Fibroblast of the aortic adventitia (primary cell): ENCODE results near the gene PPM1B. TPM values are rescaled to one million over a fixed set of nuclear protein-coding genes. Genes with fewer than 3 reads are reported as not detected.

Source experiments
- DNase-seq: peaks from one replicate; pipeline ENCODE4 v3.0.0-alpha.2; 2010; ENCODE audit warnings: low read depth
- H3K4me3 ChIP-seq: 2 replicates; pipeline ENCODE4 v1.5.1; 2011; ENCODE audit warnings: low read depth, mild to moderate bottlenecking, control low read depth, low read length, moderate library complexity
- CTCF ChIP-seq: IDR thresholded peaks from 2 replicates; pipeline ENCODE4 v1.5.1; 2011; ENCODE audit warnings: mild to moderate bottlenecking, low read length, control low read depth, inconsistent platforms; ENCODE audit not compliant: insufficient read depth
- total RNA-seq: library from RNA; depleted of rRNA; stranded (reverse); fragments of >200 nt; gene quantifications from 2 replicates; pipeline ENCODE4 v1.2.3, GENCODE V29; 2012; ENCODE audit warnings: low replicate concordance

The PPM1B gene
- total RNA-seq, 1 donor, result 30.0 TPM

GRCh38 chr2:44181648-44182047 lies 13.0 kb downstream of the PPM1B start:
- DNase-seq, result no peak
- no peak overlapping the region for H3K4me3 ChIP-seq
- TF ChIP-seq CTCF, result no peak

GRCh38 chr2:44184106-44184505 lies 15.4 kb downstream of the PPM1B start:
- H3K4me3 ChIP-seq, result no peak overlapping the region
- DNase-seq, result no peak
- no peak for TF ChIP-seq CTCF

DNA sequence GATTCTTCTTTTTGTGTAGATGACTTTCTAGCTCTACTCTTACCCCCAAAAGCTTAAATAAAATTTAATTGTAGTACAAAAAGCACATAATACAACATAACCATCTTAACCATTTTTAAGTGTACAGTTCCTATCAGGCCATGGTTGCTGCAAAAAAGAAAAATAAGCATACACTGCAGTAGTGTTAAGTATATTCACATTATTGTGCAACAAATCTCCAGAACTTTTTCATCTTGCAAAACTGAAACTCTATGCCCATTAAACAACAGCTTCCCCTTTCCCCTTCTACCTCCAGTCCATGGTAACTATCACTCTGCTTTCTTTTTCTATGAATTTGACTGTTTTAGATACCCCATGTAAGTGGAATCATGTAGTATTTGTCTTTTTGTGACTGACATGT lies 18.1 kb downstream of the PPM1B start:
- TF ChIP-seq CTCF, result no peak
- DNase-seq, result no peak
- H3K4me3 ChIP-seq, result no peak overlapping the region

GRCh38 chr2:44187251-44187650 lies 18.6 kb downstream of the PPM1B start:
- no peak for DNase-seq
- no peak overlapping the region for H3K4me3 ChIP-seq
- no peak for TF ChIP-seq CTCF

DNA sequence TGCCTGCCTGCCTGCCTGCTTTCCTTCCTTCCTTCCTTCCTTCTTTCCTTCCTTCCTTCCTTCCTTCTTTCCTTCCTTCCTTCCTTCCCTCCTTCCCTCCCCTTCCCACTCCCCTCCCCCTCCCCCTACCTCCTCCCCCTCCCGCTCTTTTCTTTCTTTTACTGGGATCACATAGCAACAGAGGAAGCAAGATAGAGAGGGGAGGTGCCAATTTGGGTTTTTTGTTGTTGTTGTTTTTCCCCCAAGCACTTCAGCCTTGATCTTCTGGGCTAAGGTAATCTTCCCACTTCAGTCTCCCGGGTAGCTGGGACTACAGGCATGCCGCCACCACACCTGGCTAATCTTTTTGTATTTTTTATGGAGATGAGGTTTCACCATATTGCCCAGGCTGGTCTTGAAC lies 20.0 kb downstream of the PPM1B start:
- no peak for TF ChIP-seq CTCF
- no peak for DNase-seq
- H3K4me3 ChIP-seq, result no peak overlapping the region

DNA sequence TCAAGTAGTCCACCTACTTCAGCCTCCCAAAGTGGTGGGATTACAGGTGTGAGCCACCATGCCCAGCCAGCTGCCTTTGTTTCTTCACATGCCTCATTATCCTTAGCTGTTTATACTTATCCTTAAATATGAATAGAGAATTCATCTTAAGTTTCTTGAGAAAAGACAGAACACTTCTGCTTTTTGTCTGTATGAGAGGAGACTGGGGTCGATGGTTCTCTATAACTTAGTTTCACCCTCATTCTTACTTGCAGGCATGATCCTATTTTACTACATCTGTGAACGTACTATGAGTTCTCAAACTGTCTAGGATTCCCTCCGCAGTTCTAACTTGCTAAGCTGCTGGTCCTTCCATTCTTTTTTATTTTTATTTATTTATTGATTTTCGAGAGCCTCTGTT lies 20.4 kb downstream of the PPM1B start:
- no peak for TF ChIP-seq CTCF
- DNase-seq, result no peak
- H3K4me3 ChIP-seq, result no peak overlapping the region

- TF ChIP-seq CTCF, result no peak
- no peak overlapping the region for H3K4me3 ChIP-seq
- no peak for DNase-seq
Measured at GRCh38 chr2:44190526-44190925, 21.9 kb downstream of the PPM1B start.
